RKO (cell line): ENCODE data around the gene RIOK3.

Source experiments
- DNase-seq: peaks from one replicate; pipeline ENCODE4 v3.0.0-alpha.2; 2016; ENCODE audit warnings: low spot score

Gene RIOK3

GRCh38 chr18:23531912-23532311 is 78.8 kb downstream of the RIOK3 start:
- no peak for DNase-seq
